Stomach (tissue), 9 donors: ENCODE results near the gene FBXL2. TPM values are rescaled to one million over a fixed set of nuclear protein-coding genes. Genes with fewer than 3 reads are reported as not detected.

Source experiments
- DNase-seq, 2 donors: peaks; one replicate each; pipeline versions ENCODE4 v3.0.0 to v3.0.0-alpha.2; 2013 to 2019
- H3K27ac ChIP-seq, 5 donors: fragments of 200-600 bp in 4 of 5; sonication (generic) in 4 of 5; one replicate each; pipeline ENCODE4 v1.5.1; 2013 to 2019; ENCODE audit warnings: mild to moderate bottlenecking in 1 of 5, moderate library complexity in 1 of 5
- H3K27me3 ChIP-seq, 3 donors: fragments of 200-600 bp; sonication (generic); one replicate each; pipeline ENCODE4 v1.5.1; 2017 to 2019; ENCODE audit warnings: mixed run types in 1 of 3
- H3K36me3 ChIP-seq, 4 donors: fragments of 200-600 bp; sonication (generic); 1 replicate in 3 of 4; 2 replicates in 1 of 4; pipeline ENCODE4 v1.5.1; 2016 to 2019
- H3K4me1 ChIP-seq, 4 donors: fragments of 200-600 bp; sonication (generic); one replicate each; pipeline ENCODE4 v1.5.1; 2016 to 2019
- H3K4me3 ChIP-seq, 4 donors: fragments of 200-600 bp; sonication (generic) in 3 of 4; one replicate each; pipeline ENCODE4 v1.5.1; 2016 to 2019; ENCODE audit warnings: mild to moderate bottlenecking in 1 of 4
- H3K9me3 ChIP-seq, 4 donors: fragments of 200-600 bp; sonication (generic); one replicate each; pipeline ENCODE4 v1.5.1; 2016 to 2019
- CTCF ChIP-seq, 7 experiments: fragments of 450-650 bp in 4 of 7; fragments of 200-600 bp in 3 of 7; sonication (generic) in 3 of 7; IDR thresholded peaks; one replicate each; pipeline ENCODE4 v1.5.1; 2016 to 2019; ENCODE audit warnings: antibody characterized with exemption in 7 of 7, control low read depth in 2 of 7, mild to moderate bottlenecking in 1 of 7
- EP300 ChIP-seq: sonication (generic); formaldehyde crosslinking; IDR thresholded peaks from one replicate; pipeline ENCODE4 v1.6.1; 2017; ENCODE audit warnings: antibody characterized with exemption
- POLR2A ChIP-seq, 4 donors: fragments of 450-650 bp; IDR thresholded peaks; one replicate each; pipeline ENCODE4 v1.6.1; 2016; ENCODE audit warnings: antibody characterized with exemption in 4 of 4, control low read depth in 2 of 4, mild to moderate bottlenecking in 1 of 4, moderate library complexity in 1 of 4
- POLR2AphosphoS5 ChIP-seq, 3 donors: sonication (generic); formaldehyde crosslinking; IDR thresholded peaks; one replicate each; pipeline ENCODE4 v1.6.1; 2016; ENCODE audit warnings: antibody characterized with exemption in 3 of 3
- WGBS, 5 donors: extraction: QIAGEN DNeasy Blood & Tissue Kit in 3 of 5; methylation state at CpG; one replicate each; pipeline versions ENCODE4 v1.1.5 to v1.1.7; 2013 to 2018; 5-methylcytosine and 5-hydroxymethylcytosine counted together
- intact Hi-C: fragments of 100-400 bp; cut with DNase I; formaldehyde crosslinking; loops from one replicate; pipeline ENCODE4 v1.15.1; 2023; ENCODE audit warnings: low total_unique reads
- polyA plus RNA-seq, 3 donors: library from polyadenylated mRNA; stranded (reverse); fragments of 200-250 nt; gene quantifications; one replicate each; pipeline ENCODE4 v1.2.3, GENCODE V29; 2013
- total RNA-seq, 5 donors: library from RNA; depleted of rRNA; stranded (reverse); fragments of >200 nt; gene quantifications; one replicate each; pipeline versions ENCODE4 v1.1.0 to v1.2.3, GENCODE V29; 2014 to 2016
- donor health status: healthy with polysubstance abuse.
- donor health status: Bipolar disorder and iron deficiency.
- donor health status: healthy.

FBXL2 gene
- total and polyA plus RNA-seq, 8 donors: 0.46 to 62.4 (median 9.4) TPM; not detected in 1

DNA sequence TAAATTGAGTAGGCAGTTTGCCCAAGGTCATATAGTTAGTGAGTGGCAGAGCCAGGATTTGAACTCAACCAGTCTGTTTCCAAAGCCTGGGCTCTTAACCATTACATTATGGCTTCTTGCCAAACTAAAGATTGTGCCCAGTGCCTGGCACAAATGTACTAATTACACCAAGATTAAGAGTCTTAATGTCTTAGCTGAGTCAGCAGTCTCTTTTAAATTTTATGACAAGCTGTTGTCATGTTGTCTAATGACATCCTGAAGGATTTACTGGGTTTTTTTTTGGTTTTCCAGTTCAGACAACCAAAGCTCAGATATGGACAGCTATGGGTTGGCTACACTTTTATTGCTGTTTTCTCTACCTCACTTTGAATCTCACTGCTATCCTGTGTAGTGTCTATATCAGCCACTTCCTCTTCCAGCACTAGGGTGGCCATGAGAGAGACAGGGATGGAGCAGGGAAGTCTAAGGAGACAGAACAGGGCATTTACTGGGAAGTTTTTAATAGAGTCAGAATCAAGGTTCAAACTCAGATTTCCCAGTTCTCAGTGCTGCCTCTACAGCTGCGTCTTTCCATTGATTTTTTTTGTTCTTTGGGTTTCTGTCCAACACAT lies 10.5 kb downstream of the FBXL2 start:
- intact Hi-C loops: no loop called here
- H3K27ac ChIP-seq: no peak overlapping the region
- H3K9me3 ChIP-seq: peaks cover 0 to 27% (median 17%) of the 10 kb centered on the region in 4 donors
- DNase-seq: no peak
- H3K4me1 ChIP-seq: no peaks in the 10 kb centered on the region
- no peak overlapping the region for H3K4me3 ChIP-seq
- no peaks in the 10 kb centered on the region for H3K27me3 ChIP-seq
- H3K36me3 ChIP-seq: no peaks in the 10 kb centered on the region
- no peak for TF ChIP-seq EP300
- no peak for TF ChIP-seq POLR2AphosphoS5 (IDR thresholded peaks at IDR 0.05)
- TF ChIP-seq POLR2A (IDR thresholded peaks at IDR 0.05): no peak
- no peak for TF ChIP-seq CTCF (IDR thresholded peaks at IDR 0.05)
- 87 to 94% (median 91%) methylated on average over 1 of the region's 1 CpG for WGBS, 5 donors

GRCh38 chr3:33299395-33300081 lies 22.3 kb downstream of the FBXL2 start:
- TF ChIP-seq POLR2AphosphoS5 (IDR thresholded peaks at IDR 0.05) (no peak), POLR2A (IDR thresholded peaks at IDR 0.05) (no peak)
- intact Hi-C loops: no loop called here
- DNase-seq: no peak
- Histone ChIP-seq H3K27me3 (no peaks in the 10 kb centered on the region), H3K36me3 (no peaks in the 10 kb centered on the region), H3K4me1 (peaks cover 0 to 8% (median 2%) of the 10 kb centered on the region in 4 donors), H3K4me3 (no peak overlapping the region), H3K27ac (peak overlapping the region in 2 of 5 donors; percentile 2 to 34), H3K9me3 (no peaks in the 10 kb centered on the region)
- whole genome bisulfite sequencing, 5 donors: 78 to 94% (median 83%) methylated on average over 3 of the region's 3 CpGs

- Histone ChIP-seq H3K9me3 (peaks cover 0 to 18% (median 15%) of the 10 kb centered on the region in 4 donors), H3K27ac (no peak overlapping the region), H3K27me3 (no peaks in the 10 kb centered on the region), H3K36me3 (peaks cover 0 to 12% (median 0%) of the 10 kb centered on the region in 4 donors), H3K4me3 (no peak overlapping the region), H3K4me1 (no peaks in the 10 kb centered on the region)
- TF ChIP-seq CTCF (IDR thresholded peaks at IDR 0.05) (no peak), POLR2A (IDR thresholded peaks at IDR 0.05) (no peak), EP300 (no peak), POLR2AphosphoS5 (IDR thresholded peaks at IDR 0.05) (no peak)
- intact Hi-C loops: no loop called here
- no peak for DNase-seq
- 53 to 64% (median 57%) methylated on average over 2 of the region's 2 CpGs for WGBS, 5 donors
Observed at GRCh38 chr3:33312361-33312760, 35.1 kb downstream of the FBXL2 start.

GRCh38 chr3:33313331-33313730 lies 36.1 kb downstream of the FBXL2 start:
- Histone ChIP-seq H3K9me3 (peaks cover 0 to 18% (median 15%) of the 10 kb centered on the region in 4 donors), H3K4me3 (no peak overlapping the region), H3K27ac (no peak overlapping the region), H3K36me3 (peaks cover 0 to 12% (median 0%) of the 10 kb centered on the region in 4 donors), H3K4me1 (no peaks in the 10 kb centered on the region), H3K27me3 (no peaks in the 10 kb centered on the region)
- DNase-seq: no peak
- intact Hi-C loops: no loop called here
- TF ChIP-seq EP300 (no peak), POLR2AphosphoS5 (IDR thresholded peaks at IDR 0.05) (no peak), CTCF (IDR thresholded peaks at IDR 0.05) (no peak), POLR2A (IDR thresholded peaks at IDR 0.05) (no peak)

DNA sequence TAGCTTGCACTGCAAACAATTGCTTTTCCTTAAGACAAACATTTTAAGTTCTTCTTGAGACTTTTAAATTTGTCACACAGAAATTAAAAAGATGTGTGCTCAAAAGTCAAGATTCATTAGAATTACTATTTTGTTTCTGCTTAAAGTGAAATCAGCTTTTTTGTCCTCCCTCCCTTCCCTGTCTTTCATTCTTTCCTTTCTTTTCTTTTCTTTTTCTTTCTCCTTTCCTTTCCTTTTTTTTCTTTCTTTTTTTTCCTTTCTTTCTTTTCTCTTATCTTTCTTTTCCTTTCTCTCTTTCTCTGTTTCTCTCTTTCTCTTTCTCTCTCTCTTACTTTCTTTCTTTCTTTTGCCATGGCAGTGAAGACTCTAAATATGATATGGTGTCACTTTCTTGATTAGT lies 37.8 kb downstream of the FBXL2 start:
- Histone ChIP-seq H3K36me3 (peaks cover 0 to 11% (median 0%) of the 10 kb centered on the region in 4 donors), H3K27ac (no peak overlapping the region), H3K9me3 (peaks cover 0 to 17% (median 11%) of the 10 kb centered on the region in 4 donors), H3K27me3 (no peaks in the 10 kb centered on the region), H3K4me1 (no peaks in the 10 kb centered on the region), H3K4me3 (no peak overlapping the region)
- no peak for DNase-seq
- intact Hi-C loops: no loop called here
- TF ChIP-seq POLR2AphosphoS5 (IDR thresholded peaks at IDR 0.05) (no peak), CTCF (IDR thresholded peaks at IDR 0.05) (no peak), EP300 (no peak), POLR2A (IDR thresholded peaks at IDR 0.05) (no peak)
